Neutrophil (primary cell): ENCODE results near the gene PTPN21.

ENCODE experiments used
- H3K27ac ChIP-seq: fragments of 200-600 bp; sonication (generic); 2 replicates; pipeline ENCODE4 v1.5.1; 2016; ENCODE audit warnings: mild to moderate bottlenecking, moderate library complexity
- H3K27me3 ChIP-seq: fragments of 200-600 bp; sonication (generic); 2 replicates; pipeline ENCODE4 v1.6.0; 2016; ENCODE audit warnings: mild to moderate bottlenecking
- H3K36me3 ChIP-seq: fragments of 200-600 bp; sonication (generic); 2 replicates; pipeline ENCODE4 v1.5.1; 2017
- H3K4me1 ChIP-seq, 2 experiments: fragments of 200-600 bp in 1 of 2; sonication (generic) in 1 of 2; 1 replicate in 1 of 2; 2 replicates in 1 of 2; pipeline versions ENCODE4 v1.5.1 to v1.6.1; 2013 to 2016; ENCODE audit warnings: low read depth in 1 of 2, low read length in 1 of 2, mild to moderate bottlenecking in 1 of 2, moderate library complexity in 1 of 2; ENCODE audit not compliant: control insufficient read depth in 1 of 2, insufficient read depth in 1 of 2
- H3K4me3 ChIP-seq, 2 experiments: fragments of 200-600 bp in 1 of 2; sonication (generic) in 1 of 2; 1 replicate in 1 of 2; 2 replicates in 1 of 2; pipeline ENCODE4 v1.5.1; 2013 to 2016; ENCODE audit warnings: low read depth in 1 of 2, low read length in 1 of 2, mild to moderate bottlenecking in 1 of 2, moderate library complexity in 1 of 2
- H3K9me3 ChIP-seq: fragments of 200-600 bp; sonication (generic); 2 replicates; pipeline ENCODE4 v1.5.1; 2016
- CTCF ChIP-seq: fragments of 200-600 bp; sonication (generic); IDR thresholded peaks from 2 replicates; pipeline ENCODE4 v1.5.1; 2016; ENCODE audit warnings: antibody characterized with exemption

PTPN21 gene

DNA sequence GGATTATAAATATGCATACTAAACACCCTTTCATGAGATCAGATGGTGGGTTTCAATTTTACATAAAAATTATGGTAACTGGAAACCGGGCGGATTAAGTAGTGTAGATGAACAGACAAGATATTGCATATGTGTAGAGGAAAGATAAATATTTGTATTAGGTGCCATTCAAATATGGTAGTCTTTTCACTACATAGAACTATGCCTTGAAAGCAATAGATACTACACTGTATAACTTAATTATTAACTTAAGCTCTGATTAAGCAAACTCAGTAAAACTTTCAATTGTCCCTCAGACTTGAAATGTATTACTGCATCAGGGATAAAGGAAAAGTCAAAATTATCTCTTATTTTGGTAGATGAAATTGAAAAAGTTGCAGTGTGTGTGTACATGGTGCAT lies 1.9 kb downstream of the PTPN21 start:
- Histone ChIP-seq H3K4me1 (peaks cover 17 to 27% of the 10 kb centered on the region in 2 experiments), H3K27me3 (peaks cover 99% of the 10 kb centered on the region), H3K4me3 (no peak overlapping the region), H3K36me3 (no peaks in the 10 kb centered on the region), H3K9me3 (no peaks in the 10 kb centered on the region), H3K27ac (no peak overlapping the region)
- TF ChIP-seq CTCF, result no peak

- Histone ChIP-seq H3K36me3 (no peaks in the 10 kb centered on the region), H3K27me3 (peaks cover 91% of the 10 kb centered on the region), H3K4me1 (peaks cover 17 to 27% of the 10 kb centered on the region in 2 experiments), H3K9me3 (no peaks in the 10 kb centered on the region), H3K27ac (no peak overlapping the region), H3K4me3 (peak overlapping the region; percentile 47 to 50)
- no peak for TF ChIP-seq CTCF
Observed at GRCh38 chr14:88551980-88552431, 2.8 kb downstream of the PTPN21 start.

GRCh38 chr14:88551094-88551870 lies 3.5 kb downstream of the PTPN21 start:
- Histone ChIP-seq H3K36me3 (no peaks in the 10 kb centered on the region), H3K4me1 (peaks cover 17 to 27% of the 10 kb centered on the region in 2 experiments), H3K27me3 (peaks cover 87% of the 10 kb centered on the region), H3K9me3 (no peaks in the 10 kb centered on the region), H3K4me3 (peak overlapping the region; percentile 47 to 50), H3K27ac (no peak overlapping the region)
- TF ChIP-seq CTCF, result no peak

DNA sequence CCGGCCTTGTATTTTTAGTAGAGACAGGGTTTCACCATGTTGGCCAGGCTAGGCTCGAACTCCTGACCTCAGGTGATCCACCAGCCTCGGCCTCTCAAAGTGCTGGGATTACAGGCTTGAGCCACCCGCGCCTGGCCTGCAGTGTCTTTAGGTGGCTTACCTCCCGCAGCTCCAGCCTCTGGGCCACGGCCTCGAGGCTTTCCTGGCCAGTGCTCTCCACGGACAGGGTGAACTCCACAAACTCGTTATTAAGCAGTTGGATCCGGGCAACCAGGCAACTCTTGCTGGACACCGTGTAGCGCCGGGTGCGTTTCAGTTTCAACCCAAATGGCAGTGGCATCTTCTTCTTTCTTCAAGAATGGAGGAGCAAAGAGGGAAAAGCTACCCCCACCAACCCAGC lies 4.7 kb downstream of the PTPN21 start:
- Histone ChIP-seq H3K27me3 (peaks cover 75% of the 10 kb centered on the region), H3K9me3 (no peaks in the 10 kb centered on the region), H3K36me3 (no peaks in the 10 kb centered on the region), H3K27ac (no peak overlapping the region), H3K4me3 (no peak overlapping the region), H3K4me1 (peaks cover 17 to 25% of the 10 kb centered on the region in 2 experiments)
- TF ChIP-seq CTCF, result no peak

- peaks cover 9 to 12% of the 10 kb centered on the region in 2 experiments for H3K4me1 ChIP-seq
- peaks cover 48% of the 10 kb centered on the region for H3K27me3 ChIP-seq
- TF ChIP-seq CTCF, result no peak
- no peaks in the 10 kb centered on the region for H3K36me3 ChIP-seq
- H3K9me3 ChIP-seq, result no peaks in the 10 kb centered on the region
- H3K4me3 ChIP-seq, result no peak overlapping the region
- H3K27ac ChIP-seq, result no peak overlapping the region
Observed at GRCh38 chr14:88547386-88547780, 7.4 kb downstream of the PTPN21 start.
